GM10266 (cell line): ENCODE data around the gene AGAP4.
"Not testable (repeated sequence)": the region's sequence is repeated elsewhere in the genome, so short reads cannot be mapped to it uniquely, and the experiment has no call there.

ENCODE experiments used
- DNase-seq: peaks from one replicate; pipeline ENCODE4 v3.0.0; 2012; ENCODE audit errors: extremely low spot score
- TF ChIP-seq, protein P1 (sequence below): IDR thresholded peaks from 2 replicates; pipeline ENCODE4 v1.5.1; 2012; ENCODE audit warnings: mild to moderate bottlenecking, low read depth; ENCODE audit not compliant: control insufficient read depth, insufficient read depth; ENCODE audit errors: missing control alignments

The AGAP4 gene

DNA sequence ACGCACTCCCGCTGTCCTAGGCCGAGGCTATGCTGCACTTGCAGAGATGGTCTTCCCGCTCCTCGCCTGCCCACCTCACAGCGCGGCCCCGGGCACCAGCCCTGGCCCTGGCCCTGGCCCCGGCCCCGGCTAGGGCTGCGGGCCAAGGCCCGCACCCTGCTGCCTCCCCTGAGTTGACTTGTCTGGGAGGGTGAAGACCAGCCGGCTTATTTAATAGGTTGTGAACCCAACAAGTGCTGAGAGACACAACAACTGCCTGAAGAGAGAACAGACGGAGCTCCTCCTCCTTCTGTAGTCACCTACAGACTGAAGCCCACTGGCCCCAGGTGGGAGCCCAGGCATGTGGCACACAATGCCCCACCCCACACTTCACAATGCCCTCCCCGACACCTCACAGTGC is at the start of gene AGAP4:
Gene AGAP4, minus strand, starts transcription at position 101 of the 400 bp plus-strand sequence. CDS start 153 bp downstream, outside the sequence.
- not testable (repeated sequence) for DNase-seq

DNA sequence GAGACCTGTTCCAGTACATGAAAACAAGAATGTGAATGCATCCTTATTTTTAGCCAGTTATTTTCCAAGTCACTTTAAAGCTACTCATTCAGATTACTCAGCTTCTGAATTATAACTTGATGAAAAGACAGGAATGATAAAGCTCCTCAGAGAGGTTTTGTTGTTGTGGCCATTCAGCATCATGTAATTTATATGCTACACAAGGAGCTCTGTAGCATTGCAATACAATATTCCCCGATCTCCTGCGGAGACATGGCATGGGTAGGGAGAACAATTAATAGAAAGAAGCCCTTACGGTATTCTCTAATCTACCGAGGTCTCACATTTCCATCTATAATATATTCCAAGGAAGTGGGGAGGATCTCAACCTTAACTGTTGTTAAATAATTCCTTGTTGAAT is 43.4 kb upstream of the AGAP4 start:
- DNase-seq, result not testable (repeated sequence)

DNA sequence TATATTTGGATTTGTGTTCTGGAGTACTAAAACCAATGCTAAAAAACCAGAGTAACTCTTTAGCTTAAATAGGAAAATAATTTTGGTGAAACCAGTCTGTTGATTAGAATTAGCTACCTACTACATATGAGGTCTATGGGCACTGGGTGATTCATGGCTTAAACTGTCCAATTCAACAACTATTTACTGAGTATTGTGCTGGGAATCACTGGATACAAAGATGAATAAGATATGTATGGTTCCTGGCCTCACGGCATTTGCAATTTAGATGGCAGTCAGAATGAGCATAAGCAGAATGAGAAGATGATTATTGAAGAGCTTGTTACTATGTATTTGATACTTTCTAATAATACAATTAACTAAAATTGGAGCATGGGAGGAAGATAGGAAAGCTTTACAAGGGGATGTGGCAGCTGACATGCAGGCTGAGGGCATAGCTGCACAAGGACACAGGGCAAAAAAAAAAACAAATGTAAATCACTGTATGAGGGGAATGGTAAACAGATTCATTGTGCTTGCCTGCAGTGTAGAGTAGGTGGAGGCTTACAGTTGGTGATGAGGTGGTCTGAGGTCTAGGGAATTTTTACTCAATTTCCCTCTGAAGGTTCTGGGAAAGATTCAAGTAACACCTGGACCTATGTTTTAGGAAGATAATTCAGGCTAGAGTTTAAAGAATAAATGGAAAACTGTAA is 42.4 kb upstream of the AGAP4 start:
- not testable (repeated sequence) for DNase-seq

DNA sequence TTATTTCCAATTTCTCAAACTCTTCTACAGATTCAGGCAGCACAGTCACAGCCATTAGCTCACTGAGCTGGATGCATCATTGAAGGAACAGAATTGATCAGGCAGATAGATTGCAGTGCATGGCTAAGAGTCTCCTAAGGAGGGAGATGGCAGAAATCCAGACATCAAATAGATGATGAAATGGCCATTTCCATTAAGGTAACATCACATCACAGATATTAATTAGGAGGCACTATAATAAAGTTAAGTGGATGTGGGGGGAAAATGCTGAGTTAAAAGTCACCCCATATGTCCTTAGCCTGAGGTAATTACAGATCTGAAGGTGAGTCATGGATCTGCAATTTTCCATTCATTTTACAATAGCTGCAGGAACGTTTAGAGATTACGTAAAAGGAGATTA is 35.6 kb upstream of the AGAP4 start:
- not testable (repeated sequence) for DNase-seq

DNA sequence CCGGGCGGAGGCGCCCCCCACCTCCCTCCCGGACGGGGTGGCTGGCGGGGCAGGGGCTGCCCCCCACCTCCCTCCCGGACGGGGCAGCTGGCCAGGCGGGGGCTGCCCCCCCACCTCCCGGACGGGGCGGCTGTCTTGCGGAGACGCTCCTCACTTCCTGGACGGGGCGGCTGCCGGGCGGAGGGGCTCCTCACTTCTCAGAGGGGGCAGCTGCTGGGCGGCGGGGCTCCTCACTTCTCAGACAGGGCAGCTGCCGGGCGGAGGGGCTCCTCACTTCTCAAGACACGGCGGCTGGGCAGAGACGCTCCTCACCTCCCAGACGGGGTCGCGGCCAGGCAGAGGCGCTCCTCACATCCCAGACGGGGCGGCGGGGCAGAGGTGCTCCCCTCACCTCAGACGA is 18.1 kb upstream of the AGAP4 start:
- not testable (repeated sequence) for DNase-seq

DNA sequence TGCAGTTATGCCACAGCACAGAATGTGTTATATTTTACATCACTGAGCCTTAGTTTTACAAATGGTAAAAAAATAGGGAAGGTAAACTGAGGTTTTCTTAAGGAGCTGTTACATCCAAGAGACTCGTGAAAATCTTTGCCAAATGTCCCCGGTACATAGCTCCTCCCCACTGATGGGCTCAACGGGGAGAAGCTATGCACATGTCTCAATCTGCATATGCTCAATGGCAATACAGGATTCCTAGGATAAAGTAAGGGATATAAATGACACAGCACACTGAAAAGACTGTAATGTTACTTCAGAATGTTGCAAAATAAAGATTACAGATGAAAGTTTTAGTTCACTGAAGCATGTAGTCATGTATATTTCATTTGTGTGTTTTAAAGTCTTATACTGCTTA is 17.0 kb upstream of the AGAP4 start:
- DNase-seq, result not testable (repeated sequence)

DNA sequence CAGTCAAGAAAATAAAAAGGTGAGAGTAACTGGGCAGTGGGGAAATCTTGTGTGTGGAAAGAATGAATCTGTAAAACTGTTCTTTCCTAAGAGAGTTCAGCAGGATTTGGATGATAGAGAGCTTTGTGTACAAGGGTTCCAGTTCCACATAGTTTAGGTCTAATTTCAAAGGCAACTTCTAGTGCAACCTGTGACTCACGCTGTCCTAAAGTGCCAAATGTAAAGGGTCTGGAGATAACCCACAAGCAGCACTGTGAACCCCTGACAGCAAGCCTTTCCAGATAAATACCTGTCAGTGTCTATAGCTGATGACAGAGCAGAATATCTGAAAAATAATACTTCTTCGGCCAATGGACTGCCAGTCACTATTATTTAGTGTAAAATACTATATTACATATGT is 16.3 kb upstream of the AGAP4 start:
- not testable (repeated sequence) for DNase-seq

DNA sequence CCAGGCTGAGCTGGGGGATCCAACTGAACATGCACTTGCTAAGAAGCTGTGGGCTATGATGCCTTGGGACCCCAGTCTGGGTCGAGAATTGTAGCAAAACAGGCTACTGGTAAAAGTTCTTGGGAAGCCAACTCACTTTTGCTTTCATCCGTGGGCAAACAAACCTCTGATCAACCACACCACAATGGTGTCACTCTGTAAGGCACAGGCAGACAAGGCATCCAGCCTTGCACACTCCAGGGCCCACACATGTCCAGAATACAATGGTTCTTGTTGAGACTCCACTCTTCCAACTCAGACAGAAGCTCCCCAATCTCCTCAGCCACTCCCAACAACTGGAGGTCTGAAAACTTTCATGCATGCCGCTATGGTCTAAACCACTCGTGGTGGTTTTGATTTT is 10.6 kb upstream of the AGAP4 start:
- not testable (repeated sequence) for DNase-seq

DNA sequence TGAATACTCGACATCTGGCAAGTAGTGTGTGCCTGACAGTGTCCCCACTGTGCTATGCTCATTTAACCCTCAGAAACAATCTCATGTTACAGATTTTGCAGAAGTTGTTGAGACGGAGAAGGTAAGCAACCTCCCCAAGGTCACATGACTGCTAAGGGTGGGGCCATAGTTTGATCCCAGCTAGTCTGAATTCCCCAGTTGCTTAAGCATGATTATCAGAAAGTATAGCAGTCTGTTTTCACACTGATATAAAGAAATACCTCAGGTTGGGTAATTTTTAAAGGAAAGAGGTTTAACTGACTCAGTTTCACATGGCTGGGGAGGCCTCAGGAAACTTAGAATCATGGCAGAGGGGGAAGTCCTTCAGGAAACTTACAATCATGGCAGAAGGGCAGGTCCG is 1.2 kb upstream of the AGAP4 start:
- not testable (repeated sequence) for DNase-seq

DNA sequence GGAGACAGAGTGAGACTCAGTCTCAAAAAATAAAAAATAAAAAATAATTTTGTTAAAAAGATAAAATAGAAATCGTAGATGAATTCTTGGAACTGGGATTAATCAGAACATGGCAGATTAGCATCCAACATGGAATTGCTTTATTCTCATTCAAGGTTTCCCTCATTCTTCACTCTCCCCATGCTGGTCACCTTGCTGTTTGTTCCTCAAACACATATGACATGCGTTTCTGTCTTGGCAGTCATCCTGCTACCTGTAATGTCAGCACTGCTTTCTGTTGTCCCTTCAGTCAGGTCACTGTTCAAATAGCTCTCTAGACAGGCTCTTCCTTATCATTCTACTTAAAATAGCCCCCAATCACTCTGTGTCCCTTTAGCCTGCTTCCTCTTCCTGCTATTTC is 24.4 kb downstream of the AGAP4 start:
- not testable (repeated sequence) for DNase-seq

DNA sequence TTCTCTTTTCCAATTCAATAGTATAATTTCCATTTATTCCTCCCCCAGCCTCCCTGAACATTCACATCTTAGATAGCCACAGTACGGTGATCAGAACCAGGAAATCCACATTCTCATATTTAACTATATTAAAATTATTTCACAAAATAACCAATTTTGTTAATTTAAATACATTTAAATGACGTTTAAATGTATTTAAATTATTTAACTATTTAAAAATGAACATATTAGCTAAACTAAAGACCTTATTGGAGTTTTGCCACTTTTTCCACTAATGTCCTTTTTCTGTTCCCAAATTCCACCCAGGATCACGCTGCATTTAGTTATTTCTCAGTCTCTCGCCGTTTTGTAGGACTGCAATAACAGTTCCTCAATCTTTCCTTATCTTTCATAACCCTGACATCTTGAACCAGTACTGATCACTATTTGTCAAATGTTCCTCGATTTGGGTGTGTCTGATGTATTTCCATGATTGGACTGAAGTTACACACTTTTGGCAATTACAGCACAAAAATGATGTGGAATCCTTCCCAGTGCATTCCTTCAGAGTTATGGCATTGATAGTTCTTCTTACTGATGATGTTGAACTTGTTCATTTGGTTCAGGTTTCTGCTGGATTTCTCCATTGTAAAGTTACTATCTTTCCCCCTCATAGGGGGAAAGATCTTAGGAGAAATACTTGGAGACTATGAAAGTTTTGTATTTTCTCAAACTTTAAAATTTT is 27.0 kb downstream of the AGAP4 start:
- not testable (repeated sequence) for DNase-seq

DNA sequence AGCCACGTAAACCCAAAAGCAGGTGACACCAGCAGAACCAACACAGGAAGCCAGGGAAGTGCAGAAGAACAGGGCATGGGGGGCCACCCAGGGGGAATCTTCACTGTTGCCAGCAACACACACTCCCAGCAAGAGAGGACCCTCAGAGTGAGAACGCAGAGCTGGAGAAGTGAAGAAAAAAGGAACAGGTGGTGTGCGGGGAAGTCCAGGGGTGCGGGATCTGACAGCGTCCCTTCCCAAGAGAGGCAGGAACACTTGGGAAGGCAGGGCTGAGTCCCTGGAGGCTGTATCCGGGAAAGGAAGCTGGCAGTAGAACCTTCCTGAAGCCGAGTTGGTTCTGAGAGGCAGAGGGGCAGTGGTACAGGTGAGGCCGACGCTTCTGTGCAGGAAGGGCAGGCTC is 27.7 kb downstream of the AGAP4 start:
- DNase-seq, result no peak
- TF ChIP-seq, protein P1, sequence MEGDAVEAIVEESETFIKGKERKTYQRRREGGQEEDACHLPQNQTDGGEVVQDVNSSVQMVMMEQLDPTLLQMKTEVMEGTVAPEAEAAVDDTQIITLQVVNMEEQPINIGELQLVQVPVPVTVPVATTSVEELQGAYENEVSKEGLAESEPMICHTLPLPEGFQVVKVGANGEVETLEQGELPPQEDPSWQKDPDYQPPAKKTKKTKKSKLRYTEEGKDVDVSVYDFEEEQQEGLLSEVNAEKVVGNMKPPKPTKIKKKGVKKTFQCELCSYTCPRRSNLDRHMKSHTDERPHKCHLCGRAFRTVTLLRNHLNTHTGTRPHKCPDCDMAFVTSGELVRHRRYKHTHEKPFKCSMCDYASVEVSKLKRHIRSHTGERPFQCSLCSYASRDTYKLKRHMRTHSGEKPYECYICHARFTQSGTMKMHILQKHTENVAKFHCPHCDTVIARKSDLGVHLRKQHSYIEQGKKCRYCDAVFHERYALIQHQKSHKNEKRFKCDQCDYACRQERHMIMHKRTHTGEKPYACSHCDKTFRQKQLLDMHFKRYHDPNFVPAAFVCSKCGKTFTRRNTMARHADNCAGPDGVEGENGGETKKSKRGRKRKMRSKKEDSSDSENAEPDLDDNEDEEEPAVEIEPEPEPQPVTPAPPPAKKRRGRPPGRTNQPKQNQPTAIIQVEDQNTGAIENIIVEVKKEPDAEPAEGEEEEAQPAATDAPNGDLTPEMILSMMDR, result no peak

DNA sequence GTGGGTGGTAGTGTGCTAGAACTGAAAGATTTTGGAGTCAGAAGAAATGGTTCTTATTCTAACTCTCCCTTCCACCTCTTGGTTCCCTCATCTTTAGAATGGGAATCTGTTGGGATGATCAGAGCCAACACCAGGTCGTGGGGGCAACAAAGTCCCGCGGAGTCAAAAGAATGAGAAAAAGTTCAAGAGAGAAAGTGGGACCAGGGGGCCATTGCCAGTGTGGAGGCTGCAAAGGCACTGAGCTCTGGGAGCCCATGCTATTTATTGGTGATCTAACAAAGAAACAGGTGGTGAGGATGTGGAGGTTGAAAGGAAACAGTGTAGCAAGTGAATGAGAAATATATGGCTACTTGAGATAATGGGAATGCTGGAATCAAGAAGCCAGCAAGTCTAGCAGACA is 29.4 kb downstream of the AGAP4 start:
- TF ChIP-seq, protein P1, result no peak
- no peak for DNase-seq
